Uterus (tissue), 2 donors: ENCODE data around the gene ACSM3.

ENCODE experiments used
- POLR2A ChIP-seq, 2 donors: fragments of 450-650 bp; IDR thresholded peaks; one replicate each; pipeline ENCODE4 v1.6.1; 2016; ENCODE audit warnings: antibody characterized with exemption in 2 of 2, mild to moderate bottlenecking in 1 of 2, moderate library complexity in 1 of 2
- TF ChIP-seq, protein P1 (sequence below), 4 experiments: fragments of 200-600 bp in 2 of 4; fragments of 450-650 bp in 2 of 4; sonication (generic) in 2 of 4; IDR thresholded peaks; one replicate each; pipeline ENCODE4 v1.5.1; 2016 to 2019; ENCODE audit warnings: antibody characterized with exemption in 4 of 4, mild to moderate bottlenecking in 2 of 4, moderate library complexity in 1 of 4

DNA sequence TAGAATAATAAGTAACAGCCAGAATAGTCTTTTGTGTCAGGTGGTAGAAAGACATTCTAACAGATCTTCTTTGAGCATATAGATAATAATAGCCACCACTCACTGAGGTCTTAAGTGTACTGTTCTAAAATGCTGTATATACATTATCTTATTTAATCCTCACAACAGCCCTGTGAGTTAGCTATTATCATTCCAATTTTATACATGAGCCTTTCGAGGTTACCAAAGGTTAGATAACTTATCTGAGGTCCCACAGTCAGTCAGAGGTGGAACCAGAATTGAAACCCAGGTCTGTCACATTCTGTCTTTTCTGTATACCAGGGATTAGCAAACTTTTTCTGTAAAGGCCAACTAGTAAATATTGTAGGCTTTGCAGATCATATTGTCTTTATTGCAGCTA is 65.7 kb downstream of the ACSM3 start:
- TF ChIP-seq, protein P1, sequence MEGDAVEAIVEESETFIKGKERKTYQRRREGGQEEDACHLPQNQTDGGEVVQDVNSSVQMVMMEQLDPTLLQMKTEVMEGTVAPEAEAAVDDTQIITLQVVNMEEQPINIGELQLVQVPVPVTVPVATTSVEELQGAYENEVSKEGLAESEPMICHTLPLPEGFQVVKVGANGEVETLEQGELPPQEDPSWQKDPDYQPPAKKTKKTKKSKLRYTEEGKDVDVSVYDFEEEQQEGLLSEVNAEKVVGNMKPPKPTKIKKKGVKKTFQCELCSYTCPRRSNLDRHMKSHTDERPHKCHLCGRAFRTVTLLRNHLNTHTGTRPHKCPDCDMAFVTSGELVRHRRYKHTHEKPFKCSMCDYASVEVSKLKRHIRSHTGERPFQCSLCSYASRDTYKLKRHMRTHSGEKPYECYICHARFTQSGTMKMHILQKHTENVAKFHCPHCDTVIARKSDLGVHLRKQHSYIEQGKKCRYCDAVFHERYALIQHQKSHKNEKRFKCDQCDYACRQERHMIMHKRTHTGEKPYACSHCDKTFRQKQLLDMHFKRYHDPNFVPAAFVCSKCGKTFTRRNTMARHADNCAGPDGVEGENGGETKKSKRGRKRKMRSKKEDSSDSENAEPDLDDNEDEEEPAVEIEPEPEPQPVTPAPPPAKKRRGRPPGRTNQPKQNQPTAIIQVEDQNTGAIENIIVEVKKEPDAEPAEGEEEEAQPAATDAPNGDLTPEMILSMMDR (IDR thresholded peaks at IDR 0.05): no peak
- no peak for TF ChIP-seq POLR2A (IDR thresholded peaks at IDR 0.05)
